CD14-positive monocyte (primary cell): ENCODE measurements around the gene SLC66A2. TPM values are rescaled to one million over a fixed set of nuclear protein-coding genes. Genes with fewer than 3 reads are reported as not detected.

ENCODE experiments used
- DNase-seq, 3 donors: peaks; one replicate each; pipeline ENCODE4 v3.0.0-alpha.2; 2011 to 2022
- H2AFZ ChIP-seq: 2 replicates; pipeline ENCODE4 v1.6.0; 2012; ENCODE audit warnings: mild to moderate bottlenecking, low read depth, low read length, inconsistent platforms; ENCODE audit not compliant: insufficient read depth, poor library complexity, severe bottlenecking
- H3K27ac ChIP-seq, 2 donors: 1 replicate in 1 of 2; 2 replicates in 1 of 2; pipeline ENCODE4 v1.5.1; 2012 to 2013; ENCODE audit warnings: low read length in 2 of 2, control low read depth in 1 of 2, inconsistent platforms in 1 of 2, low read depth in 1 of 2, mild to moderate bottlenecking in 1 of 2
- H3K27me3 ChIP-seq, 2 donors: one replicate each; pipeline versions ENCODE4 v1.6.0 to v1.6.1; 2011 to 2013; ENCODE audit warnings: low read length in 2 of 2; ENCODE audit not compliant: control insufficient read depth in 2 of 2, insufficient read depth in 2 of 2
- H3K36me3 ChIP-seq, 2 donors: replicated peaks in 1 of 2; 1 replicate in 1 of 2; 2 replicates in 1 of 2; pipeline versions ENCODE4 v1.5.1 to v1.6.1; 2012 to 2013; ENCODE audit warnings: low read length in 2 of 2, control low read depth in 1 of 2, inconsistent platforms in 1 of 2, mild to moderate bottlenecking in 1 of 2; ENCODE audit not compliant: insufficient read depth in 2 of 2, control insufficient read depth in 1 of 2
- H3K4me1 ChIP-seq, 2 donors: 1 replicate in 1 of 2; 2 replicates in 1 of 2; pipeline versions ENCODE4 v1.5.1 to v1.6.1; 2012 to 2013; ENCODE audit warnings: low read length in 2 of 2, control low read depth in 1 of 2, inconsistent platforms in 1 of 2, mild to moderate bottlenecking in 1 of 2, moderate library complexity in 1 of 2; ENCODE audit not compliant: insufficient read depth in 2 of 2, control insufficient read depth in 1 of 2
- H3K4me2 ChIP-seq: replicated peaks from 2 replicates; pipeline ENCODE3; 2012; ENCODE audit warnings: low read length, moderate library complexity, mild to moderate bottlenecking; ENCODE audit not compliant: poor library complexity, severe bottlenecking; ENCODE audit errors: extremely low read depth
- H3K4me3 ChIP-seq, 3 experiments: fragments of 200-600 bp in 1 of 3; sonication (generic) in 1 of 3; replicated peaks in 1 of 3; 1 replicate in 2 of 3; 2 replicates in 1 of 3; pipeline ENCODE4 v1.5.1; 2011 to 2013; ENCODE audit warnings: low read length in 3 of 3, mild to moderate bottlenecking in 3 of 3, control low read depth in 2 of 3, low read depth in 2 of 3, inconsistent platforms in 1 of 3, moderate library complexity in 1 of 3
- H3K79me2 ChIP-seq: 2 replicates; pipeline ENCODE4 v1.6.0; 2012; ENCODE audit warnings: mild to moderate bottlenecking, control low read depth, inconsistent platforms, low read length, moderate library complexity; ENCODE audit not compliant: insufficient read depth
- H3K9ac ChIP-seq: 2 replicates; pipeline ENCODE4 v1.6.0; 2017; ENCODE audit warnings: low read length, mild to moderate bottlenecking; ENCODE audit not compliant: insufficient read depth, poor library complexity, severe bottlenecking
- H3K9me3 ChIP-seq, 2 donors: replicated peaks in 1 of 2; 1 replicate in 1 of 2; 2 replicates in 1 of 2; pipeline versions ENCODE4 v1.5.1 to v1.6.1; 2012 to 2013; ENCODE audit warnings: low read length in 2 of 2, control low read depth in 1 of 2; ENCODE audit not compliant: control insufficient read depth in 1 of 2, insufficient read depth in 1 of 2
- H4K20me1 ChIP-seq: 2 replicates; pipeline ENCODE4 v1.6.0; 2012; ENCODE audit warnings: mild to moderate bottlenecking, low read length, control low read depth, moderate library complexity; ENCODE audit not compliant: insufficient read depth
- H3K27ac Mint-ChIP-seq, 7 donors: one replicate each; pipeline ENCODE4 v1.8.0; 2020; ENCODE audit warnings: mild to moderate bottlenecking in 7 of 7, mixed read lengths in 7 of 7, moderate library complexity in 6 of 7, inconsistent platforms in 2 of 7
- H3K27me3 Mint-ChIP-seq, 3 donors: one replicate each; pipeline ENCODE4 v1.8.0; 2021 to 2022; ENCODE audit warnings: low read depth in 3 of 3, mild to moderate bottlenecking in 3 of 3, mixed read lengths in 3 of 3, moderate library complexity in 3 of 3, inconsistent platforms in 1 of 3
- H3K36me3 Mint-ChIP-seq, 2 donors: one replicate each; pipeline ENCODE4 v1.8.0; 2020; ENCODE audit warnings: mixed read lengths in 2 of 2, inconsistent platforms in 1 of 2, mild to moderate bottlenecking in 1 of 2
- H3K4me1 Mint-ChIP-seq: one replicate; pipeline ENCODE4 v1.8.0; 2020; ENCODE audit warnings: mild to moderate bottlenecking, mixed read lengths
- H3K4me3 Mint-ChIP-seq, 2 donors: one replicate each; pipeline ENCODE4 v1.8.0; 2020; ENCODE audit warnings: mild to moderate bottlenecking in 2 of 2, mixed read lengths in 2 of 2, moderate library complexity in 1 of 2
- H3K9me3 Mint-ChIP-seq, 7 donors: one replicate each; pipeline ENCODE4 v1.8.0; 2020 to 2022; ENCODE audit warnings: mixed read lengths in 7 of 7, mild to moderate bottlenecking in 6 of 7, moderate library complexity in 6 of 7, inconsistent platforms in 2 of 7
- WGBS: methylation state at CpG from one replicate; pipeline ENCODE4 v1.1.5; 2013; ENCODE audit warnings: missing lambda C conversion rate; ENCODE audit not compliant: insufficient coverage; 5-methylcytosine and 5-hydroxymethylcytosine counted together
- intact Hi-C, 2 donors: fragments of 100-400 bp; cut with micrococcal nuclease; formaldehyde crosslinking; loops; one replicate each; pipeline versions ENCODE4 v1.15.0 to v1.15.1; 2023
- polyA plus RNA-seq, 3 donors: library from polyadenylated mRNA; depleted of rRNA in 1 of 3; unstranded in 2 of 3; stranded (reverse) in 1 of 3; fragments of 300-500 nt in 2 of 3; fragments of >200 nt in 1 of 3; fragmentation: Illumina TruSeq in 2 of 3; gene quantifications; 1 replicate in 2 of 3; 2 replicates in 1 of 3; pipeline ENCODE4 v1.2.3, GENCODE V29; 2012 to 2021
- TF ChIP-seq, protein P1 (sequence below): fragments of 200-600 bp; IDR thresholded peaks from one replicate; pipeline ENCODE4 v1.8.0; 2022; ENCODE audit warnings: antibody characterized with exemption, mild to moderate bottlenecking

Gene SLC66A2
- polyA plus RNA-seq, 3 donors = 26.8 to 42.6 (median 33.8) TPM

DNA sequence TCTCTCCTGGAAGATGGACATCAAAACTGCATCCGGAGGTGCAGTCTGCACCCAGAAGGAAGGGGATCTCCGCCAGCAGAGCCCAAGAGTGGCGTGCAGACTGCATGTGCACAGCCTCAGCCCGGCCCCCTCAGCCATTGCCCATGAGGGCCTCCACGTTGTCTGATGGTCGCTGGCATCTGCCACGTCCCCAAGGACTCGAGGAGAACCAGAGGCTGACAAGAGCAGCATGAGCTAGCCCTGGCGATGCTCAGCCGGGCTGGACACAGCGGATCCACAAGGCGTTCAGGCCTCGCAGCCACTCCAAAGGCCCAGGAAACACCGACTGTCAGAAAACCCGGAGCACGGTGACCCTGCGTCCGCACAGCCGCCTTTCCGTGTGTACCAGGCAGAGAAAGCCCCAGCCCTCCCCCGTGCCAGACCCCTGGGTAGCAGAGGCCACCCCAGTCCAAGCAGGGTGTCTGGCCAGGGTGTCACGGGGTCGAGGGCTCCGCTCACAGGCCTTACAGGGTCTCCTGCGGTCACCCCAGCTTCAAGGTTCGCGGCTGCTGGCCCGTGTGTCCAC is 48.3 kb downstream of the SLC66A2 start:
- H3K36me3 Mint-ChIP-seq = peaks cover 37 to 57% of the 10 kb centered on the region in 2 donors
- Histone ChIP-seq H3K9me3 (peaks cover 71 to 80% of the 10 kb centered on the region in 2 donors), H3K79me2 (no peaks in the 10 kb centered on the region), H3K9ac (no peak overlapping the region), H2AFZ (no peak overlapping the region), H3K36me3 (peaks cover 24 to 51% of the 10 kb centered on the region in 2 donors), H3K27me3 (no peaks in the 10 kb centered on the region), H3K27ac (no peak overlapping the region), H3K4me2 (no peak overlapping the region), H3K4me1 (no peaks in the 10 kb centered on the region), H3K4me3 (no peak overlapping the region), H4K20me1 (no peaks in the 10 kb centered on the region)
- WGBS = 97% methylated on average over 24 of the region's 28 CpGs
- H3K4me3 Mint-ChIP-seq = no peak overlapping the region
- no peaks in the 10 kb centered on the region for H3K4me1 Mint-ChIP-seq
- intact Hi-C loops = no loop called here
- H3K27ac Mint-ChIP-seq = no peak overlapping the region
- DNase-seq = no peak
- peaks cover 0 to 3% (median 2%) of the 10 kb centered on the region in 3 donors for H3K27me3 Mint-ChIP-seq
- TF ChIP-seq, protein P1, sequence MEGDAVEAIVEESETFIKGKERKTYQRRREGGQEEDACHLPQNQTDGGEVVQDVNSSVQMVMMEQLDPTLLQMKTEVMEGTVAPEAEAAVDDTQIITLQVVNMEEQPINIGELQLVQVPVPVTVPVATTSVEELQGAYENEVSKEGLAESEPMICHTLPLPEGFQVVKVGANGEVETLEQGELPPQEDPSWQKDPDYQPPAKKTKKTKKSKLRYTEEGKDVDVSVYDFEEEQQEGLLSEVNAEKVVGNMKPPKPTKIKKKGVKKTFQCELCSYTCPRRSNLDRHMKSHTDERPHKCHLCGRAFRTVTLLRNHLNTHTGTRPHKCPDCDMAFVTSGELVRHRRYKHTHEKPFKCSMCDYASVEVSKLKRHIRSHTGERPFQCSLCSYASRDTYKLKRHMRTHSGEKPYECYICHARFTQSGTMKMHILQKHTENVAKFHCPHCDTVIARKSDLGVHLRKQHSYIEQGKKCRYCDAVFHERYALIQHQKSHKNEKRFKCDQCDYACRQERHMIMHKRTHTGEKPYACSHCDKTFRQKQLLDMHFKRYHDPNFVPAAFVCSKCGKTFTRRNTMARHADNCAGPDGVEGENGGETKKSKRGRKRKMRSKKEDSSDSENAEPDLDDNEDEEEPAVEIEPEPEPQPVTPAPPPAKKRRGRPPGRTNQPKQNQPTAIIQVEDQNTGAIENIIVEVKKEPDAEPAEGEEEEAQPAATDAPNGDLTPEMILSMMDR = no peak
- H3K9me3 Mint-ChIP-seq = peaks cover 46 to 81% (median 56%) of the 10 kb centered on the region in 7 donors

DNA sequence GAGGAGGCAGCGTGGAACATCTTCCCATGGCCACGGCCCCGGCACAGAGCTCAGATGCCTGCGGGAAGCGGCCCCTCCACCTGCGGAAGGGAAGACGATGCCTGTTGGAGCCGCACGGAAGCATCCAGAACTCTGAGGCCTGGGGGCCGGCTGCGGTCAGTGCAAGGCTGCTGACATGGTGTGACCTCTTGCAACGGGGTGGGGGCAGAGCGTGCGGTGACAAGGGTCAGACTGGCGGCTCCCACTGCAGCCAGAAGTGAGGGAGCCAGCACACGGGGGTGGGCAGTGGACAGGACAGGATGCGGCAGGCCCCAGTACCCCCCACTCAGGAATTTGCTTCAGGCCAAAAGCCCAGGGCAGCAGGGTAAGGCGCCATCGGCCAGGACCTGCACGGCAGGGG is 48.8 kb downstream of the SLC66A2 start:
- H3K4me3 Mint-ChIP-seq = no peak overlapping the region

More for the DNA sequence above, 48.8 kb downstream of the SLC66A2 start:
- Histone ChIP-seq H2AFZ (no peak overlapping the region), H3K4me3 (no peak overlapping the region), H3K4me1 (no peaks in the 10 kb centered on the region), H3K9me3 (peaks cover 76 to 85% of the 10 kb centered on the region in 2 donors), H3K9ac (no peak overlapping the region), H4K20me1 (no peaks in the 10 kb centered on the region), H3K4me2 (no peak overlapping the region), H3K27ac (no peak overlapping the region), H3K79me2 (no peaks in the 10 kb centered on the region), H3K27me3 (no peaks in the 10 kb centered on the region), H3K36me3 (peaks cover 23 to 47% of the 10 kb centered on the region in 2 donors)
- no peaks in the 10 kb centered on the region for H3K4me1 Mint-ChIP-seq
- intact Hi-C loops = no loop called here
- peaks cover 0 to 5% (median 5%) of the 10 kb centered on the region in 3 donors for H3K27me3 Mint-ChIP-seq
- no peak overlapping the region for H3K27ac Mint-ChIP-seq
- H3K9me3 Mint-ChIP-seq = peaks cover 51 to 86% (median 59%) of the 10 kb centered on the region in 7 donors
- TF ChIP-seq, protein P1 = no peak
- peaks cover 33 to 52% of the 10 kb centered on the region in 2 donors for H3K36me3 Mint-ChIP-seq
- no peak for DNase-seq
- WGBS = 98% methylated on average over 18 of the region's 20 CpGs
